ENCODE results near the gene NF1. TPM values are rescaled to one million over a fixed set of nuclear protein-coding genes. Genes with fewer than 3 reads are reported as not detected.

The NF1 gene
- total and polyA plus RNA-seq, 2 of the 13 experiments (the other 11 are each of a cell fraction or from before 2014, with no cell fraction given) = 21.5 to 26.5 TPM

GRCh38 chr17:31051506-31051905 is 43.3 kb upstream of the NF1 start:
- Histone ChIP-seq H2AFZ (ENCODE audit: low read length) (no peak overlapping the region), H3K27me3 (ENCODE audit: control insufficient read depth in 1 of 2, insufficient read depth in 2 of 2, low read length in 2 of 2) (no peaks in the 10 kb centered on the region; a peak in 2 of 5 replicates), H3K9ac (ENCODE audit: insufficient read depth, low read depth, low read length) (no peak overlapping the region), H3K4me2 (ENCODE audit: low read depth, low read length) (no peak overlapping the region), H3K79me2 (ENCODE audit: insufficient read depth, low read length) (no peaks in the 10 kb centered on the region), H3K4me3 (replicated peaks in 1 of 3; ENCODE audit: insufficient read depth in 1 of 3, low read depth in 2 of 3, low read length in 3 of 3) (no peak overlapping the region), H3K4me1 (ENCODE audit: insufficient read depth, low read length) (peaks cover 17% of the 10 kb centered on the region), H3K36me3 (replicated peaks in 1 of 2; ENCODE audit: control insufficient read depth in 1 of 2, insufficient read depth in 2 of 2, low read length in 2 of 2) (no peaks in the 10 kb centered on the region), H3K9me3 (ENCODE audit: low read length) (no peaks in the 10 kb centered on the region), H4K20me1 (ENCODE audit: insufficient read depth, low read length) (no peaks in the 10 kb centered on the region), H3K27ac (ENCODE audit: extremely low read length, insufficient read depth, low read length) (no peak overlapping the region)
- in situ Hi-C loops (cut with HindIII; ENCODE audit: extremely low pct_ligation_motif_present, low pct_unique_long_range_greater_than_20kb) = no loop called here
- intact Hi-C loops (cut with micrococcal nuclease; ENCODE audit: unreplicated experiment) = no loop called here
- 94% methylated on average over 2 of the region's 2 CpGs for WGBS (ENCODE audit: low lambda C conversion rate)
- DNase-seq (ENCODE audit: low spot score) = no peak
- TF ChIP-seq BCL6 (CRISPR knock-in tag; IDR thresholded peaks at IDR 0.05) (no peak), MBD4 (IDR thresholded peaks at IDR 0.05; ENCODE audit: borderline replicate concordance, low read length) (no peak), ZNF552 (CRISPR knock-in tag; IDR thresholded peaks at IDR 0.05; ENCODE audit: borderline replicate concordance) (no peak), AKAP8 (CRISPR knock-in tag; IDR thresholded peaks at IDR 0.05) (no peak), ZBTB7A (CRISPR knock-in tag; IDR thresholded peaks at IDR 0.05) (no peak), SAP130 (CRISPR knock-in tag; IDR thresholded peaks at IDR 0.05; ENCODE audit: low read depth) (no peak), HNRNPL (IDR thresholded peaks at IDR 0.05; ENCODE audit: low read depth, low read length) (no peak), ZFAT (CRISPR knock-in tag; conservative IDR thresholded peaks at IDR 0.05) (no peak), BRCA1 (CRISPR knock-in tag; IDR thresholded peaks at IDR 0.05) (no peak), ZFP37 (CRISPR knock-in tag; IDR thresholded peaks at IDR 0.05; ENCODE audit: borderline replicate concordance) (no peak), ADNP (CRISPR knock-in tag; IDR thresholded peaks at IDR 0.05) (no peak), ZSCAN20 (CRISPR knock-in tag; IDR thresholded peaks at IDR 0.05; ENCODE audit: borderline replicate concordance) (no peak), ZBTB46 (CRISPR knock-in tag; IDR thresholded peaks at IDR 0.05; ENCODE audit: borderline replicate concordance) (no peak), SRY (CRISPR knock-in tag; IDR thresholded peaks at IDR 0.05) (no peak), ZNF232 (CRISPR knock-in tag; IDR thresholded peaks at IDR 0.05; ENCODE audit: borderline replicate concordance) (no peak), GTF3A (CRISPR knock-in tag; conservative IDR thresholded peaks at IDR 0.05) (no peak), ZNF710 (CRISPR knock-in tag; IDR thresholded peaks at IDR 0.05; ENCODE audit: borderline replicate concordance) (no peak)
- CTCF ChIA-PET (ENCODE audit: low intra/inter-chr PET ratio, low total read pairs) = no interaction called here
- no peak for ATAC-seq
- no peak for FAIRE-seq
- no TSS peak for BruUV-seq (replicated peaks)
- POLR2A ChIA-PET = no interaction called here
